ENCODE data around the gene KLRF2. TPM values are rescaled to one million over a fixed set of nuclear protein-coding genes. Genes with fewer than 3 reads are reported as not detected.

Gene KLRF2
- total and polyA plus RNA-seq, 4 donors = not detected

DNA sequence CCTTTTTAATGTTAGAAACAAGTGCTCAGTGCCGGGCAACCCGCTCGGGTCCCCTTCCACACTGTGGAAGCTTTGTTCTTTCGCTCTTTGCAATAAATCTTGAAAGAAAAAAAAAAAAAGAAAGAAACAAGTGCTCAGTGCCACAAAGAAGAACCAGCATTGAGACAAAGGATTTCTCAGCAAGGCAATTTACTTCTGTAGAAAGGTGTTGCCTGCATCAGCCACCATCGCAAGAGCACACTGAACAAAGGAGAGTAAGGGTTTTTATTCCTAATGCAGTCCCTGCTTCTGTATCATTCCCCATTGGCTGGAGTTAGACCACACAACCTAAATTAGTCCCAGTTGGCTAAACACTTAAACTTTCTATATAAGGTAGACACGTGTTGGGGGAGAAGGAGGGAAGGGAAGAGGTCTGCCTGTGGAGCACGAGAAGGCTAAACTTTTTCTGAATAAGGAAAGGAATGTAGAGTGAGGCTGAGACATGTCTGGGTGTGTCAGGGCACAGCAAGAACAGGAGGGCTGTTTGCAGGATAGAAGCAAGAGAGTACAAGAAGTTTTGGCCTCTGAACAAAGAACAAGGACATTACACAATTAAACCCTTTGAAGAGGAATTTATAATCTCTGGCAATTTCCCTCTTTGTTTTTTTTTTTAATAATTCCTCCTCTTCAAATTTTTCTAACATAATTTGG is 21.4 kb downstream of the KLRF2 start (continued):
- TF ChIP-seq GABPA (IDR thresholded peaks at IDR 0.05 in 1 of 2, conservative IDR thresholded peaks at IDR 0.05 in 1 of 2) = no peak

DNA sequence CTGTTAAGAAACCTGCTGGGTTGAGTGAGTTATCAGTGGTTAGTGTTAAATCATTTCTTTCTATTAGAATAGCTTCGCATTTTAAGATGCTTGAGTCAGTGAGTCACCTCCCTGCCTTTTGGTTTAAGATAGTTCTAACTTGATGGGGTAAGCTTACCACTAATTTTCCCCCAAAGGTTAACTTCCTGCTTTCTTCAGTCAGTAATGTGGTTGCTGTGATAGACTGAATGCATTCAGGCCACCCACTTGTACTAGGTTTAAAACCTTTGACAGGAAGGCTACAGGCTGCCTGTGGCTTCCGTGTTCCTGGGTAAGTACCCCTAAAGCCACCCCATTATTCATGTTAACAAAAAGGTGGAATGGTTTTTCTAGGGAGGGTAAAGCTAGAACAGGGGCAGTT is 25.6 kb downstream of the KLRF2 start:
- Histone ChIP-seq H3K9ac (ENCODE audit: low read depth in 1 of 2, low read length in 2 of 2) (no peak overlapping the region), H3K4me3 (ENCODE audit: low read depth in 1 of 3, low read length in 3 of 3) (no peak overlapping the region), H3K9me3 (ENCODE audit: control insufficient read depth in 4 of 4, low read length in 3 of 4) (peaks cover 11 to 33% (median 15%) of the 10 kb centered on the region in 4 donors), H3K36me3 (ENCODE audit: control insufficient read depth in 4 of 4, insufficient read depth in 3 of 4, low read depth in 1 of 4, low read length in 3 of 4) (no peaks in the 10 kb centered on the region), H3K27ac (ENCODE audit: low read depth in 1 of 2, low read length in 2 of 2) (no peak overlapping the region), H3K27me3 (ENCODE audit: control insufficient read depth in 4 of 4, insufficient read depth in 4 of 4, low read length in 3 of 4) (no peaks in the 10 kb centered on the region), H3K4me1 (ENCODE audit: control insufficient read depth in 4 of 4, insufficient read depth in 4 of 4, low read length in 3 of 4) (no peaks in the 10 kb centered on the region)
- no peak for DNase-seq (ENCODE audit: low spot score)
- TF ChIP-seq ZBTB33 (IDR thresholded peaks at IDR 0.05) (no peak), FOXA1 (IDR thresholded peaks at IDR 0.05) (no peak), NR2F2 (IDR thresholded peaks at IDR 0.05) (no peak), FOXA2 (IDR thresholded peaks at IDR 0.05) (no peak), YY1 (IDR thresholded peaks at IDR 0.05) (no peak), JUND (IDR thresholded peaks at IDR 0.05) (no peak)
- TF ChIP-seq, protein P1, sequence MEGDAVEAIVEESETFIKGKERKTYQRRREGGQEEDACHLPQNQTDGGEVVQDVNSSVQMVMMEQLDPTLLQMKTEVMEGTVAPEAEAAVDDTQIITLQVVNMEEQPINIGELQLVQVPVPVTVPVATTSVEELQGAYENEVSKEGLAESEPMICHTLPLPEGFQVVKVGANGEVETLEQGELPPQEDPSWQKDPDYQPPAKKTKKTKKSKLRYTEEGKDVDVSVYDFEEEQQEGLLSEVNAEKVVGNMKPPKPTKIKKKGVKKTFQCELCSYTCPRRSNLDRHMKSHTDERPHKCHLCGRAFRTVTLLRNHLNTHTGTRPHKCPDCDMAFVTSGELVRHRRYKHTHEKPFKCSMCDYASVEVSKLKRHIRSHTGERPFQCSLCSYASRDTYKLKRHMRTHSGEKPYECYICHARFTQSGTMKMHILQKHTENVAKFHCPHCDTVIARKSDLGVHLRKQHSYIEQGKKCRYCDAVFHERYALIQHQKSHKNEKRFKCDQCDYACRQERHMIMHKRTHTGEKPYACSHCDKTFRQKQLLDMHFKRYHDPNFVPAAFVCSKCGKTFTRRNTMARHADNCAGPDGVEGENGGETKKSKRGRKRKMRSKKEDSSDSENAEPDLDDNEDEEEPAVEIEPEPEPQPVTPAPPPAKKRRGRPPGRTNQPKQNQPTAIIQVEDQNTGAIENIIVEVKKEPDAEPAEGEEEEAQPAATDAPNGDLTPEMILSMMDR (IDR thresholded peaks at IDR 0.05; ENCODE audit: low read depth, low read length, missing input control) = no peak
- 84% methylated on average over 2 of the region's 2 CpGs for WGBS

- H3K27ac ChIP-seq (ENCODE audit: low read depth in 1 of 2, low read length in 2 of 2) = no peak overlapping the region
- H3K36me3 ChIP-seq (ENCODE audit: control insufficient read depth in 4 of 4, insufficient read depth in 3 of 4, low read depth in 1 of 4, low read length in 3 of 4) = no peaks in the 10 kb centered on the region
- H3K27me3 ChIP-seq (ENCODE audit: control insufficient read depth in 4 of 4, insufficient read depth in 4 of 4, low read length in 3 of 4) = no peaks in the 10 kb centered on the region
- H3K4me1 ChIP-seq (ENCODE audit: control insufficient read depth in 4 of 4, insufficient read depth in 4 of 4, low read length in 3 of 4) = no peaks in the 10 kb centered on the region
- peaks cover 8 to 30% (median 12%) of the 10 kb centered on the region in 4 donors for H3K9me3 ChIP-seq (ENCODE audit: control insufficient read depth in 4 of 4, low read length in 3 of 4)
- WGBS = 96% methylated on average over 7 of the region's 7 CpGs
- no peak for DNase-seq (ENCODE audit: low spot score)
- H3K9ac ChIP-seq (ENCODE audit: low read depth in 1 of 2, low read length in 2 of 2) = no peak overlapping the region
- no peak overlapping the region for H3K4me3 ChIP-seq (ENCODE audit: low read depth in 1 of 3, low read length in 3 of 3)
- TF ChIP-seq MAX (IDR thresholded peaks at IDR 0.05) (no peak), FOXA1 (IDR thresholded peaks at IDR 0.05) (no peak), SP1 (IDR thresholded peaks at IDR 0.05) (no peak), YY1 (IDR thresholded peaks at IDR 0.05) (no peak), TAF1 (conservative IDR thresholded peaks at IDR 0.05) (no peak), JUND (IDR thresholded peaks at IDR 0.05) (no peak), HNF4G (IDR thresholded peaks at IDR 0.05) (no peak), RXRA (IDR thresholded peaks at IDR 0.05) (no peak), EGR1 (IDR thresholded peaks at IDR 0.05; ENCODE audit: low read depth in 2 of 2) (no peak), FOXA2 (IDR thresholded peaks at IDR 0.05) (no peak), ZBTB33 (IDR thresholded peaks at IDR 0.05) (no peak), HNF4A (conservative IDR thresholded peaks at IDR 0.05) (no peak), NR2F2 (IDR thresholded peaks at IDR 0.05) (no peak), GABPA (IDR thresholded peaks at IDR 0.05 in 1 of 2, conservative IDR thresholded peaks at IDR 0.05 in 1 of 2) (no peak)
- TF ChIP-seq, protein P2, sequence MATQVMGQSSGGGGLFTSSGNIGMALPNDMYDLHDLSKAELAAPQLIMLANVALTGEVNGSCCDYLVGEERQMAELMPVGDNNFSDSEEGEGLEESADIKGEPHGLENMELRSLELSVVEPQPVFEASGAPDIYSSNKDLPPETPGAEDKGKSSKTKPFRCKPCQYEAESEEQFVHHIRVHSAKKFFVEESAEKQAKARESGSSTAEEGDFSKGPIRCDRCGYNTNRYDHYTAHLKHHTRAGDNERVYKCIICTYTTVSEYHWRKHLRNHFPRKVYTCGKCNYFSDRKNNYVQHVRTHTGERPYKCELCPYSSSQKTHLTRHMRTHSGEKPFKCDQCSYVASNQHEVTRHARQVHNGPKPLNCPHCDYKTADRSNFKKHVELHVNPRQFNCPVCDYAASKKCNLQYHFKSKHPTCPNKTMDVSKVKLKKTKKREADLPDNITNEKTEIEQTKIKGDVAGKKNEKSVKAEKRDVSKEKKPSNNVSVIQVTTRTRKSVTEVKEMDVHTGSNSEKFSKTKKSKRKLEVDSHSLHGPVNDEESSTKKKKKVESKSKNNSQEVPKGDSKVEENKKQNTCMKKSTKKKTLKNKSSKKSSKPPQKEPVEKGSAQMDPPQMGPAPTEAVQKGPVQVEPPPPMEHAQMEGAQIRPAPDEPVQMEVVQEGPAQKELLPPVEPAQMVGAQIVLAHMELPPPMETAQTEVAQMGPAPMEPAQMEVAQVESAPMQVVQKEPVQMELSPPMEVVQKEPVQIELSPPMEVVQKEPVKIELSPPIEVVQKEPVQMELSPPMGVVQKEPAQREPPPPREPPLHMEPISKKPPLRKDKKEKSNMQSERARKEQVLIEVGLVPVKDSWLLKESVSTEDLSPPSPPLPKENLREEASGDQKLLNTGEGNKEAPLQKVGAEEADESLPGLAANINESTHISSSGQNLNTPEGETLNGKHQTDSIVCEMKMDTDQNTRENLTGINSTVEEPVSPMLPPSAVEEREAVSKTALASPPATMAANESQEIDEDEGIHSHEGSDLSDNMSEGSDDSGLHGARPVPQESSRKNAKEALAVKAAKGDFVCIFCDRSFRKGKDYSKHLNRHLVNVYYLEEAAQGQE (IDR thresholded peaks at IDR 0.05) = no peak
- TF ChIP-seq, protein P3, sequence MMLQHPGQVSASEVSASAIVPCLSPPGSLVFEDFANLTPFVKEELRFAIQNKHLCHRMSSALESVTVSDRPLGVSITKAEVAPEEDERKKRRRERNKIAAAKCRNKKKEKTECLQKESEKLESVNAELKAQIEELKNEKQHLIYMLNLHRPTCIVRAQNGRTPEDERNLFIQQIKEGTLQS (IDR thresholded peaks at IDR 0.05) = no peak
- TF ChIP-seq, protein P1 (IDR thresholded peaks at IDR 0.05; ENCODE audit: low read depth, low read length, missing input control) = no peak
Measured at GRCh38 chr12:9907769-9908168, 26.5 kb downstream of the KLRF2 start.
